Ovary (tissue), 3 donors: ENCODE measurements around the gene TRPC6.

Experiments
- CTCF ChIP-seq, 3 donors: fragments of 450-650 bp in 2 of 3; fragments of 200-600 bp in 1 of 3; IDR thresholded peaks; one replicate each; pipeline versions ENCODE4 v1.5.1 to v1.8.0; 2016 to 2022; ENCODE audit warnings: antibody characterized with exemption in 3 of 3, mild to moderate bottlenecking in 1 of 3
- POLR2A ChIP-seq: fragments of 450-650 bp; IDR thresholded peaks from one replicate; pipeline ENCODE4 v1.6.1; 2017; ENCODE audit warnings: antibody characterized with exemption, mild to moderate bottlenecking, moderate library complexity
- donor health status: DM: no; HTN: no; CAD: no.

DNA sequence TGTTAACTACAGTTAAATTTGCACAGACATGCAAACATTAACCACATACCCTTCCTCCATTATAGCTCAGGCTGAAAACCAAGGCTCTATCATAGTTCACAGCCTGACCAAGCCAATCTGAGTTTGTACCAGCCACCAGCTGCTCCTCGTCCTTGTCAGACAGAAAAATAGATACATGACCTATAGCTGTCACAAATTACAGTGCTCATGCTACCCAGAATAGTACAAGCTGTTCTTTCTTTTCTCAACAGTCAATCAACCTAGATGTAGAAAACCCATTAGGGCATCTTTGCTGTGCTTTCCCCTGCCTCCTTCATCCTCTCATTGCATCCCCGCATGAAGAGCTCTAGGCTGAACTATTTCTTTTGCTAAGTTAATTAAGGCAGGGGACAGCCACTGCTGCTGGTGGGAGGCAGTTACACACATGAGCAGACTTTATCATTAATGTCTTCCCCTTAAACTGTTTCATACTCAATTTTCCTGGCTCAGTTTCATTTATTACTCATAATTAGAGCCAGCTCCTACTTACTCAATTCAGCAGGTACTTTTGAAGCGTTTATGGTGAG, 148.3 kb downstream of the TRPC6 start:
- TF ChIP-seq CTCF (IDR thresholded peaks at IDR 0.05): no peak
- no peak for TF ChIP-seq POLR2A
